Liver (tissue), 9 donors: Measurements from ENCODE around the gene PRDM5. TPM values are rescaled to one million over a fixed set of nuclear protein-coding genes. Genes with fewer than 3 reads are reported as not detected.

Experiments used
- DNase-seq: peaks from one replicate; pipeline ENCODE4 v3.0.0-alpha.2; 2017; ENCODE audit warnings: low spot score
- H3K27ac ChIP-seq, 2 donors: one replicate each; pipeline ENCODE4 v1.7.0; 2013; ENCODE audit warnings: inconsistent platforms in 2 of 2, low read length in 2 of 2, control low read depth in 1 of 2, low read depth in 1 of 2, mild to moderate bottlenecking in 1 of 2
- H3K27me3 ChIP-seq, 4 donors: one replicate each; pipeline versions ENCODE4 v1.6.1 to v1.7.0; 2013; ENCODE audit warnings: low read length in 3 of 4, inconsistent platforms in 1 of 4, mild to moderate bottlenecking in 1 of 4, moderate library complexity in 1 of 4; ENCODE audit not compliant: control insufficient read depth in 4 of 4, insufficient read depth in 4 of 4
- H3K36me3 ChIP-seq, 4 donors: one replicate each; pipeline versions ENCODE4 v1.6.1 to v1.7.0; 2013; ENCODE audit warnings: low read length in 3 of 4, mild to moderate bottlenecking in 3 of 4, low read depth in 1 of 4, moderate library complexity in 1 of 4; ENCODE audit not compliant: control insufficient read depth in 4 of 4, insufficient read depth in 3 of 4
- H3K4me1 ChIP-seq, 4 donors: one replicate each; pipeline versions ENCODE4 v1.6.1 to v1.7.0; 2013; ENCODE audit warnings: low read length in 3 of 4, mild to moderate bottlenecking in 3 of 4, moderate library complexity in 1 of 4; ENCODE audit not compliant: control insufficient read depth in 4 of 4, insufficient read depth in 4 of 4
- H3K4me3 ChIP-seq, 3 donors: one replicate each; pipeline versions ENCODE4 v1.6.1 to v1.7.0; 2013; ENCODE audit warnings: low read length in 3 of 3, control low read depth in 1 of 3, low read depth in 1 of 3, mild to moderate bottlenecking in 1 of 3
- H3K9ac ChIP-seq, 2 donors: one replicate each; pipeline ENCODE4 v1.7.0; 2013; ENCODE audit warnings: low read length in 2 of 2, mild to moderate bottlenecking in 2 of 2, moderate library complexity in 2 of 2, control low read depth in 1 of 2, low read depth in 1 of 2
- H3K9me3 ChIP-seq, 4 donors: one replicate each; pipeline versions ENCODE4 v1.6.1 to v1.7.0; 2013; ENCODE audit warnings: low read length in 3 of 4; ENCODE audit not compliant: control insufficient read depth in 4 of 4
- EGR1 ChIP-seq, 2 donors: IDR thresholded peaks; 2 replicates each; pipeline ENCODE4 v1.6.1; 2016 to 2018; ENCODE audit warnings: antibody characterized with exemption in 2 of 2, low read depth in 2 of 2
- FOXA1 ChIP-seq: IDR thresholded peaks from 2 replicates; pipeline ENCODE4 v1.6.1; 2016; ENCODE audit warnings: antibody characterized with exemption
- GABPA ChIP-seq, 2 donors: IDR thresholded peaks in 1 of 2; conservative IDR thresholded peaks in 1 of 2; 2 replicates each; pipeline ENCODE4 v1.6.1; 2016; ENCODE audit warnings: antibody characterized with exemption in 2 of 2, mild to moderate bottlenecking in 1 of 2, moderate library complexity in 1 of 2
- HNF4A ChIP-seq, 2 donors: conservative IDR thresholded peaks; 2 replicates each; pipeline ENCODE4 v1.6.1; 2016; ENCODE audit warnings: antibody characterized with exemption in 2 of 2, mild to moderate bottlenecking in 2 of 2
- HNF4G ChIP-seq: IDR thresholded peaks from 2 replicates; pipeline ENCODE4 v1.6.1; 2016; ENCODE audit warnings: antibody characterized with exemption
- JUND ChIP-seq, 2 donors: IDR thresholded peaks; 2 replicates each; pipeline ENCODE4 v1.6.1; 2016; ENCODE audit warnings: antibody characterized with exemption in 2 of 2
- NR2F2 ChIP-seq: IDR thresholded peaks from 2 replicates; pipeline ENCODE4 v1.6.1; 2016; ENCODE audit warnings: antibody characterized with exemption
- RAD21 ChIP-seq, 2 donors: IDR thresholded peaks; 2 replicates each; pipeline ENCODE4 v1.6.1; 2016; ENCODE audit warnings: antibody characterized with exemption in 2 of 2, mild to moderate bottlenecking in 2 of 2
- RXRA ChIP-seq, 2 donors: IDR thresholded peaks; 2 replicates each; pipeline ENCODE4 v1.6.1; 2017 to 2018; ENCODE audit warnings: antibody characterized with exemption in 2 of 2, mild to moderate bottlenecking in 1 of 2
- TAF1 ChIP-seq: conservative IDR thresholded peaks from 2 replicates; pipeline ENCODE4 v1.6.1; 2016; ENCODE audit warnings: antibody characterized with exemption, mild to moderate bottlenecking
- WGBS: extraction: QIAGEN DNeasy Blood & Tissue Kit; methylation state at CpG from one replicate; pipeline ENCODE4 v1.1.7; 2013; 5-methylcytosine and 5-hydroxymethylcytosine counted together
- polyA plus RNA-seq, 2 donors: library from polyadenylated mRNA; stranded (reverse) in 1 of 2; unstranded in 1 of 2; fragments of 200-250 nt in 1 of 2; fragments of >200 nt in 1 of 2; fragmentation: Nextera tagmentation in 1 of 2; extraction: Ambion mirVana in 1 of 2; gene quantifications; one replicate each; pipeline versions ENCODE4 v1.2.1 to v1.2.3, GENCODE V29; 2013 to 2015
- total RNA-seq, 2 donors: library from RNA; depleted of rRNA; stranded (reverse); fragments of >200 nt; gene quantifications; one replicate each; pipeline ENCODE4 v1.2.3, GENCODE V29; 2014
- TF ChIP-seq, protein P1 (sequence below): fragments of 150-350 bp; IDR thresholded peaks from 2 replicates; pipeline ENCODE4 v1.5.1; 2017; ENCODE audit warnings: improper control_type of control experiment, low read depth, low read length; ENCODE audit not compliant: missing input control
- TF ChIP-seq, protein P2 (sequence below): IDR thresholded peaks from 2 replicates; pipeline ENCODE4 v1.6.1; 2016; ENCODE audit warnings: antibody characterized with exemption
- TF ChIP-seq, protein P3 (sequence below): IDR thresholded peaks from 2 replicates; pipeline ENCODE4 v1.6.1; 2016; ENCODE audit warnings: antibody characterized with exemption, mild to moderate bottlenecking
- donor health status: healthy.
- donor health status: healthy.
- donor health status: healthy.
- donor health status: healthy.
- donor health status: healthy.

The PRDM5 gene
- total and polyA plus RNA-seq, 4 donors = 0.17 to 4.0 (median 1.1) TPM

DNA sequence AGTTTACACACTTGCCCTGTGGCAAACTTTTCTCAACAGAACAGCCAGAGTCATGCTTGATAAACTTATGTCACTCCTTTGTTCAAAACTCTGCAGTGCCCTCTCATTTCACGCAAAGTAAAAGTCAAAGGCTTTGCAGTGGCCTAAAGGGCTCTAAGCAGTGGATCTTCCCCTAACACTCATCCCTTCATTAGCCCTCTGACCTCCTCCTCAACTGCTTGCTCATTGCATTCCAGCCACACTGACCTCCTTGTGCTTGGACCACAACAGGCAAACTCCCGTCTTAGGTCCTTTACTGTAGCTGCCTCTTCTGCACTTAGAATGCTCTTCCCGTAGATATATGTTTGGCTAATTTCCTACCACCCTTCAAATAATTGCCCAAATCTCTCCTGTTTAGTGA lies 5.6 kb downstream of the PRDM5 start:
- Histone ChIP-seq H3K9ac (no peak overlapping the region), H3K36me3 (no peaks in the 10 kb centered on the region), H3K4me3 (no peak overlapping the region), H3K27me3 (peaks cover 0 to 7% (median under 1%) of the 10 kb centered on the region in 4 donors), H3K27ac (no peak overlapping the region), H3K9me3 (no peaks in the 10 kb centered on the region), H3K4me1 (peaks cover 0 to 6% (median 3%) of the 10 kb centered on the region in 4 donors)
- no peak for TF ChIP-seq EGR1 (IDR thresholded peaks at IDR 0.05; ENCODE audit: low read depth in 2 of 2)
- no peak for TF ChIP-seq NR2F2
- no peak for DNase-seq
- 61% methylated on average over 3 of the region's 3 CpGs for WGBS

DNA sequence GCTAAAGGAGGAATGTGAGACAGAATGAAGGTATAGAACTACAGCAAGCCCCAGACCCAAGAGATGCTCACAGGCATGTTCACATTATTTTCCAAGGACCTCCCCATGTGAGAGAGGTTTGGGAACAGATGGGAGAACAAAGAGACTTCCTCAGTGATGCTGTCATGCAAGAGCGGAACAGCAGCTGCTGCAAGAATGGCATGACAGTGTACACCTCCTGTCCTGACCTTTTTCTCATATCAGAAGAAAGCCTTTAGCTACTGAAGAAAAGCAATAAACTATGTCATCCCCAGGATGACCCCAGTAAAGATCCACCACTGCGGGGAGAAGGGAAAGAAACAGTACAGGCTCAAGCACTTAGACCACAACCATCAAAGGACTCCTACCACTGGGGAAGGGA lies 7.2 kb downstream of the PRDM5 start:
- Histone ChIP-seq H3K27me3 (peaks cover 0 to 4% (median under 1%) of the 10 kb centered on the region in 4 donors), H3K27ac (no peak overlapping the region), H3K36me3 (no peaks in the 10 kb centered on the region), H3K9me3 (no peaks in the 10 kb centered on the region), H3K4me3 (no peak overlapping the region), H3K9ac (no peak overlapping the region), H3K4me1 (no peaks in the 10 kb centered on the region)
- TF ChIP-seq RAD21 (IDR thresholded peaks at IDR 0.05) (no peak), NR2F2 (no peak), FOXA1 (no peak), RXRA (IDR thresholded peaks at IDR 0.05) (no peak), TAF1 (no peak)
- TF ChIP-seq, protein P1, sequence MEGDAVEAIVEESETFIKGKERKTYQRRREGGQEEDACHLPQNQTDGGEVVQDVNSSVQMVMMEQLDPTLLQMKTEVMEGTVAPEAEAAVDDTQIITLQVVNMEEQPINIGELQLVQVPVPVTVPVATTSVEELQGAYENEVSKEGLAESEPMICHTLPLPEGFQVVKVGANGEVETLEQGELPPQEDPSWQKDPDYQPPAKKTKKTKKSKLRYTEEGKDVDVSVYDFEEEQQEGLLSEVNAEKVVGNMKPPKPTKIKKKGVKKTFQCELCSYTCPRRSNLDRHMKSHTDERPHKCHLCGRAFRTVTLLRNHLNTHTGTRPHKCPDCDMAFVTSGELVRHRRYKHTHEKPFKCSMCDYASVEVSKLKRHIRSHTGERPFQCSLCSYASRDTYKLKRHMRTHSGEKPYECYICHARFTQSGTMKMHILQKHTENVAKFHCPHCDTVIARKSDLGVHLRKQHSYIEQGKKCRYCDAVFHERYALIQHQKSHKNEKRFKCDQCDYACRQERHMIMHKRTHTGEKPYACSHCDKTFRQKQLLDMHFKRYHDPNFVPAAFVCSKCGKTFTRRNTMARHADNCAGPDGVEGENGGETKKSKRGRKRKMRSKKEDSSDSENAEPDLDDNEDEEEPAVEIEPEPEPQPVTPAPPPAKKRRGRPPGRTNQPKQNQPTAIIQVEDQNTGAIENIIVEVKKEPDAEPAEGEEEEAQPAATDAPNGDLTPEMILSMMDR = no peak
- TF ChIP-seq, protein P2, sequence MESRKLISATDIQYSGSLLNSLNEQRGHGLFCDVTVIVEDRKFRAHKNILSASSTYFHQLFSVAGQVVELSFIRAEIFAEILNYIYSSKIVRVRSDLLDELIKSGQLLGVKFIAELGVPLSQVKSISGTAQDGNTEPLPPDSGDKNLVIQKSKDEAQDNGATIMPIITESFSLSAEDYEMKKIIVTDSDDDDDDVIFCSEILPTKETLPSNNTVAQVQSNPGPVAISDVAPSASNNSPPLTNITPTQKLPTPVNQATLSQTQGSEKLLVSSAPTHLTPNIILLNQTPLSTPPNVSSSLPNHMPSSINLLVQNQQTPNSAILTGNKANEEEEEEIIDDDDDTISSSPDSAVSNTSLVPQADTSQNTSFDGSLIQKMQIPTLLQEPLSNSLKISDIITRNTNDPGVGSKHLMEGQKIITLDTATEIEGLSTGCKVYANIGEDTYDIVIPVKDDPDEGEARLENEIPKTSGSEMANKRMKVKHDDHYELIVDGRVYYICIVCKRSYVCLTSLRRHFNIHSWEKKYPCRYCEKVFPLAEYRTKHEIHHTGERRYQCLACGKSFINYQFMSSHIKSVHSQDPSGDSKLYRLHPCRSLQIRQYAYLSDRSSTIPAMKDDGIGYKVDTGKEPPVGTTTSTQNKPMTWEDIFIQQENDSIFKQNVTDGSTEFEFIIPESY = no peak
- DNase-seq = no peak
- 92% methylated on average over 2 of the region's 2 CpGs for WGBS

DNA sequence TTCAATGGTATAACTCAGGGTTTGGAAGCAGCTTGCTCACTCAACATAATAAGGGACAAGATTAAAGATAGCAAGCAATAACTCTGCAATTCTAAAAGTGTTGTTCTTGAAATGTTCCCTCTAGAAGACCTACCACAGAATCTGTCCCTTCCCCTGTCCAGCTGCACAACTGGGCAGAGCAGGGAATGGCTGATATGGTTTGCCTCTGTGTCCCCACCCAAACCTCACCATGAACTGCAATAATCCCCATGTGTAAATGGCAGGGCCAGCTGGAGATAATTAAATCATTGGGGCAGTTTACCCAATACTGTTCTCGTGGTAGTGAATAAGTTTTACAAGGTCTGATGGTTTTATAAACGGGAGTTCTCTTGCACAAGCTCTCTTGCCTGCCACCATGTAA lies 19.1 kb downstream of the PRDM5 start:
- H3K27ac ChIP-seq = no peak overlapping the region
- H3K9me3 ChIP-seq = no peaks in the 10 kb centered on the region
- H3K4me1 ChIP-seq = no peaks in the 10 kb centered on the region
- DNase-seq = no peak
- H3K4me3 ChIP-seq = no peak overlapping the region
- no peak overlapping the region for H3K9ac ChIP-seq
- TF ChIP-seq JUND (IDR thresholded peaks at IDR 0.05) = no peak
- TF ChIP-seq, protein P1 = no peak
- no peak for TF ChIP-seq HNF4G
- TF ChIP-seq EGR1 (IDR thresholded peaks at IDR 0.05; ENCODE audit: low read depth in 2 of 2) = no peak
- TF ChIP-seq, protein P3, sequence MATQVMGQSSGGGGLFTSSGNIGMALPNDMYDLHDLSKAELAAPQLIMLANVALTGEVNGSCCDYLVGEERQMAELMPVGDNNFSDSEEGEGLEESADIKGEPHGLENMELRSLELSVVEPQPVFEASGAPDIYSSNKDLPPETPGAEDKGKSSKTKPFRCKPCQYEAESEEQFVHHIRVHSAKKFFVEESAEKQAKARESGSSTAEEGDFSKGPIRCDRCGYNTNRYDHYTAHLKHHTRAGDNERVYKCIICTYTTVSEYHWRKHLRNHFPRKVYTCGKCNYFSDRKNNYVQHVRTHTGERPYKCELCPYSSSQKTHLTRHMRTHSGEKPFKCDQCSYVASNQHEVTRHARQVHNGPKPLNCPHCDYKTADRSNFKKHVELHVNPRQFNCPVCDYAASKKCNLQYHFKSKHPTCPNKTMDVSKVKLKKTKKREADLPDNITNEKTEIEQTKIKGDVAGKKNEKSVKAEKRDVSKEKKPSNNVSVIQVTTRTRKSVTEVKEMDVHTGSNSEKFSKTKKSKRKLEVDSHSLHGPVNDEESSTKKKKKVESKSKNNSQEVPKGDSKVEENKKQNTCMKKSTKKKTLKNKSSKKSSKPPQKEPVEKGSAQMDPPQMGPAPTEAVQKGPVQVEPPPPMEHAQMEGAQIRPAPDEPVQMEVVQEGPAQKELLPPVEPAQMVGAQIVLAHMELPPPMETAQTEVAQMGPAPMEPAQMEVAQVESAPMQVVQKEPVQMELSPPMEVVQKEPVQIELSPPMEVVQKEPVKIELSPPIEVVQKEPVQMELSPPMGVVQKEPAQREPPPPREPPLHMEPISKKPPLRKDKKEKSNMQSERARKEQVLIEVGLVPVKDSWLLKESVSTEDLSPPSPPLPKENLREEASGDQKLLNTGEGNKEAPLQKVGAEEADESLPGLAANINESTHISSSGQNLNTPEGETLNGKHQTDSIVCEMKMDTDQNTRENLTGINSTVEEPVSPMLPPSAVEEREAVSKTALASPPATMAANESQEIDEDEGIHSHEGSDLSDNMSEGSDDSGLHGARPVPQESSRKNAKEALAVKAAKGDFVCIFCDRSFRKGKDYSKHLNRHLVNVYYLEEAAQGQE = no peak
- TF ChIP-seq HNF4A (conservative IDR thresholded peaks at IDR 0.05) = no peak
- TF ChIP-seq GABPA (IDR thresholded peaks at IDR 0.05 in 1 of 2, conservative IDR thresholded peaks at IDR 0.05 in 1 of 2) = no peak
- no peaks in the 10 kb centered on the region for H3K36me3 ChIP-seq
- WGBS = 92% methylated on average over 2 of the region's 2 CpGs
- H3K27me3 ChIP-seq = peaks cover 0 to 4% (median 0%) of the 10 kb centered on the region in 4 donors
